GM12878 (cell line): Measurements from ENCODE around the gene CDH8. TPM values are rescaled to one million over a fixed set of nuclear protein-coding genes. Genes with fewer than 3 reads are reported as not detected.

Source experiments
- KLF5 ChIP-seq: fragments of 450-650 bp; IDR thresholded peaks from 2 replicates; pipeline ENCODE4 v1.6.1; 2014; ENCODE audit warnings: mild to moderate bottlenecking; ENCODE audit not compliant: partially characterized antibody
- MYC ChIP-seq: IDR thresholded peaks from 2 replicates; pipeline ENCODE4 v1.6.1; 2011; ENCODE audit warnings: mild to moderate bottlenecking, low read length, moderate library complexity, inconsistent platforms; ENCODE audit not compliant: insufficient read depth, insufficient replicate concordance, insufficient read length, severe bottlenecking
- NFYA ChIP-seq: IDR thresholded peaks from 2 replicates; pipeline ENCODE4 v1.6.1; 2011; ENCODE audit warnings: low read depth, mild to moderate bottlenecking, low read length, improper control_type of control experiment, borderline replicate concordance
- SMARCA5 ChIP-seq: fragments of 450-650 bp; IDR thresholded peaks from 2 replicates; pipeline ENCODE4 v1.6.1; 2017; ENCODE audit warnings: mild to moderate bottlenecking
- SREBF2 ChIP-seq: IDR thresholded peaks from 2 replicates; pipeline ENCODE4 v1.6.1; 2012; ENCODE audit warnings: mild to moderate bottlenecking, low read length
- polyA plus RNA-seq, 11 experiments: library from polyadenylated mRNA; depleted of rRNA in 4 of 11; unstranded in 6 of 11; stranded (reverse) in 5 of 11; fragments of >200 nt; fragmentation: Nextera tagmentation in 4 of 11; fragmentation: Illumina TruSeq in 1 of 11; extraction: Ambion mirVana in 4 of 11; extraction: Trizol in 1 of 11; gene quantifications; 1 replicate in 1 of 11; 2 replicates in 10 of 11; pipeline versions ENCODE4 v1.2.1 to v1.2.3, GENCODE V29; 2011 to 2016; ENCODE audit warnings: inconsistent platforms in 2 of 11, missing spikeins in 2 of 11, low read depth in 1 of 11
- total RNA-seq, 4 experiments: library from RNA; depleted of rRNA in 3 of 4; stranded (reverse); fragments of >200 nt in 3 of 4; fragmentation: Illumina TruSeq in 1 of 4; extraction: Trizol in 1 of 4; gene quantifications; 2 replicates each; pipeline versions ENCODE4 v1.2.1 to v1.2.3, GENCODE V29; 2013 to 2021
- TF ChIP-seq, protein P1 (sequence below): fragments of 450-650 bp; formaldehyde crosslinking; IDR thresholded peaks from 2 replicates; pipeline ENCODE4 v1.4.0; 2020; ENCODE audit warnings: mild to moderate bottlenecking, moderate library complexity

Gene CDH8
- total and polyA plus RNA-seq, 10 of the 15 experiments (the other 5 are each of a cell fraction or from before 2014, with no cell fraction given): 0.13 to 0.68 (median 0.25) TPM; not detected in 3

DNA sequence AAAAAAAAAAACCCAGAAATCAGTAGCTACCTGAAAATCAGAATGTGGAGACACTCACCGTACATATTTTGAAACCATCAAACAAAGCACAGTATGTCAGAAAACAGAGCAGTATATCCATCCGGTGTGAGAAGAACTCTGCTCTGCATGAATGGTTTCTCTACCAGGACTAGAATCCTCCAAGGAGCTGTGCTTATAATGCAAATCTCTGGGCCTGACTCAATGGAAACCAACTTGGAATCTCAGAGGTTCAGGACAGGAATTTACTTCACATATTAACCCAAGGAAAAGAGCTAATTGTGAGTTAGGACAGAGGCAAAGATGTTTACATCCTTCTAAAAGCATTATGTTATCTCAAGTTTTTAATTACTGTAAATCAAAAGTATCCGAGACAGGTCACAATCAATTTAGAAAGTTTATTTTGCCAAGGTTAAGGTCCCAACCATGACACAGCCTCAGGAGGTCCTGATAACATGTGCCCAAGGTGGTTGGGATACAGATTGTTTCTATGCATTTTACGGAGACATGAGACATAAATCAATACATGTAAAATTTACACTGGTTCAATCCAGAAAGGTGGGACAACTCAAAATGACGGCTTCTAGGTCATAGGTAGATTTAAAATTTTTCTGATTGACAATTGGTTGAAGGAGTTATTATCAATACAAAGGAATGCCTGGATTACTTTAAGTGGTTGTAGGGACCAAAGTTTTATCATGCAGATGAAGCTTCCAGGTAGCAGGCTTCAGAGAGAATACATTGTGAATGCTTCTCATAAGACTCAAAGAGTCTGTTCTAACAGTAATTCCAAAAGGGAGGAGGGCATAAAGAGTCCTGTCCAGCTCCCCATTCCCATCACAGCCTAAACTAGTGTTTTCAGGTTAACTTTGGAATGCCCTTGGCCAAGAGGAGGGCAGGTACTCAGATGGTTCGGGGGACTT is 164.1 kb downstream of the CDH8 start (continued):
- TF ChIP-seq, protein P1, sequence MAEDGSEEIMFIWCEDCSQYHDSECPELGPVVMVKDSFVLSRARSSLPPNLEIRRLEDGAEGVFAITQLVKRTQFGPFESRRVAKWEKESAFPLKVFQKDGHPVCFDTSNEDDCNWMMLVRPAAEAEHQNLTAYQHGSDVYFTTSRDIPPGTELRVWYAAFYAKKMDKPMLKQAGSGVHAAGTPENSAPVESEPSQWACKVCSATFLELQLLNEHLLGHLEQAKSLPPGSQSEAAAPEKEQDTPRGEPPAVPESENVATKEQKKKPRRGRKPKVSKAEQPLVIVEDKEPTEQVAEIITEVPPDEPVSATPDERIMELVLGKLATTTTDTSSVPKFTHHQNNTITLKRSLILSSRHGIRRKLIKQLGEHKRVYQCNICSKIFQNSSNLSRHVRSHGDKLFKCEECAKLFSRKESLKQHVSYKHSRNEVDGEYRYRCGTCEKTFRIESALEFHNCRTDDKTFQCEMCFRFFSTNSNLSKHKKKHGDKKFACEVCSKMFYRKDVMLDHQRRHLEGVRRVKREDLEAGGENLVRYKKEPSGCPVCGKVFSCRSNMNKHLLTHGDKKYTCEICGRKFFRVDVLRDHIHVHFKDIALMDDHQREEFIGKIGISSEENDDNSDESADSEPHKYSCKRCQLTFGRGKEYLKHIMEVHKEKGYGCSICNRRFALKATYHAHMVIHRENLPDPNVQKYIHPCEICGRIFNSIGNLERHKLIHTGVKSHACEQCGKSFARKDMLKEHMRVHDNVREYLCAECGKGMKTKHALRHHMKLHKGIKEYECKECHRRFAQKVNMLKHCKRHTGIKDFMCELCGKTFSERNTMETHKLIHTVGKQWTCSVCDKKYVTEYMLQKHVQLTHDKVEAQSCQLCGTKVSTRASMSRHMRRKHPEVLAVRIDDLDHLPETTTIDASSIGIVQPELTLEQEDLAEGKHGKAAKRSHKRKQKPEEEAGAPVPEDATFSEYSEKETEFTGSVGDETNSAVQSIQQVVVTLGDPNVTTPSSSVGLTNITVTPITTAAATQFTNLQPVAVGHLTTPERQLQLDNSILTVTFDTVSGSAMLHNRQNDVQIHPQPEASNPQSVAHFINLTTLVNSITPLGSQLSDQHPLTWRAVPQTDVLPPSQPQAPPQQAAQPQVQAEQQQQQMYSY (CRISPR knock-in tag): no peak
- TF ChIP-seq SMARCA5 (no peak), MYC (no peak), NFYA (no peak), SREBF2 (no peak), KLF5 (no peak)
- TF ChIP-seq, all 136 proteins: peak for 0
